Activated naive CD8-positive, alpha-beta T cell (primary cell): ENCODE measurements around the gene ZYX.
"Not testable (repeated sequence)": the region's sequence is repeated elsewhere in the genome, so short reads cannot be mapped to it uniquely, and the experiment has no call there.

Source experiments
- H3K27ac Mint-ChIP-seq: one replicate; pipeline ENCODE4 v1.8.0; 2021; ENCODE audit warnings: mixed read lengths
- H3K27me3 Mint-ChIP-seq: one replicate; pipeline ENCODE4 v1.8.0; 2021; ENCODE audit warnings: mixed read lengths
- H3K36me3 Mint-ChIP-seq: one replicate; pipeline ENCODE4 v1.8.0; 2021; ENCODE audit warnings: mixed read lengths
- H3K4me1 Mint-ChIP-seq: one replicate; pipeline ENCODE4 v1.8.0; 2021; ENCODE audit warnings: low read depth, mixed read lengths
- H3K4me3 Mint-ChIP-seq: one replicate; pipeline ENCODE4 v1.8.0; 2021; ENCODE audit warnings: mild to moderate bottlenecking, mixed read lengths
- H3K9me3 Mint-ChIP-seq: one replicate; pipeline ENCODE4 v1.8.0; 2021; ENCODE audit warnings: low read depth, mixed read lengths

The ZYX gene

DNA sequence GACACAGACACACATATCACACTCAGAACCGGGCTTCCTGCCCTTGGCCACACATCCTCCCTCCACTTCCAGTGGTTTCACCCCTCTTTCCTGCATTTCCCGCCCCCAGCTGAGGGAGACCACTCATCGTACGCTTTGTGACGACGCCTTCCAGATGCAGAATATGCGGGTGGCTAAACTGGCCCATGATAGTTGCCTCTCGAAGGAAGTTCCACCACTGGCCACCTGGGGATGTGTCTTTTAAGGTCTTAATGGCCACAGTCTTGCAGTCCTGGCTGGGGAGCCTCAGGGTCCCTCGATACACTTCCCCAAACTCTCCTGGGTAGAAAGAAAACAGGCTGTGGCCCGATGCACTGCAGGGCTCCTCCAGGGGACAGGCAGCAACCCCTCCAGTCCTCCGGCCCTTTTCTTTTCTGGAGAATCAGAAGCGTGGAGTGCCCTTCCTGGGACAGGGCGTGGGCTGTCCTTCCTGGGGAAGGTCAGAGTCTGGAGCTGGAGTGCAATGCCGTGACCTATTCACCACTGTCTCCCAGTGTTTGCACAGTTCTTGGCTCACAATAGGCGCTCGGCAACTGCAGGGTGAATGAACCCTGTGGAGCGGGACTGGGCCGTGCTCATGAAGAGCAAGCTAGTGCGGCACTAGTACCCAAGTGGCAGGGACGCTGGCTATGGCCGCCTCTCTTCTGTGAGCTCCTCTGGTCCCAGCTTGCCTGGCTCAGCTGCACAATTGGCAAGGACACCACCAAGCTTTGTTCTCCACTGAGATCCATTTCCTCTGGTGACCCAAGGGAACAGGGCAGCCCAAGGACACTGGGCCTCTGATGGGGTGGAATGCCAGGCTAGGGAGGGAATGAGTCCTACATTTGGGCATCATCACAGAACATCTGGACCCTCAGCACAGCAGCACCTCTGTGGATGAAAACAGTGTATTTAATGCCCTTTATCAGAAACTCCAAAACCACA, 14.3 kb downstream of the ZYX start:
- no peaks in the 10 kb centered on the region for H3K27me3 Mint-ChIP-seq

DNA sequence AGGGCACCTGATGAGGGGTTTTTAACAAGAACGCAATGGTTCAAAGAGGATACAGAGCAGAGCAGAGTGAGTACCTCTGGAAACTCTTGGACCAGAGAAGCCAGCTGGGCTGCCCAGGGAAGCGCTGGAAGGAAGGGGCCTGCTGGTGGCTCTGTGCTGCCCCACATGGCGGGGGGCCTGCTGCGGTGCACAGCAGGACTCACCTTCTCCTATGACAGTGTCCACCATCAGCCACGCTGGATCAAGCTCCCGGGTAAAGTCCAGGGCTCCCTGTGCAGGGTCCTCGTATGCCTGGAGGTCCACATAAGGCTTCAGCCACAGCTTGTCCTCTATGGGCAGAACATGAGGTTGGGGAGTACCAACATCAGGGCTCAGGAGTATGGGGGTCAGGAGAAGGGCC, 15.0 kb downstream of the ZYX start:
- H3K9me3 Mint-ChIP-seq, result no peaks in the 10 kb centered on the region
- no peak overlapping the region for H3K4me3 Mint-ChIP-seq
- H3K4me1 Mint-ChIP-seq, result peaks cover 13% of the 10 kb centered on the region
- no peaks in the 10 kb centered on the region for H3K27me3 Mint-ChIP-seq
- H3K36me3 Mint-ChIP-seq, result no peaks in the 10 kb centered on the region
- H3K27ac Mint-ChIP-seq, result peak overlapping the region; percentile 28

More for the DNA sequence above, 14.3 kb downstream of the ZYX start:
- peak overlapping the region; percentile 70 for H3K27ac Mint-ChIP-seq
- H3K4me3 Mint-ChIP-seq, result no peak overlapping the region
- H3K36me3 Mint-ChIP-seq, result no peaks in the 10 kb centered on the region
- no peaks in the 10 kb centered on the region for H3K9me3 Mint-ChIP-seq
- H3K4me1 Mint-ChIP-seq, result peaks cover 13% of the 10 kb centered on the region

DNA sequence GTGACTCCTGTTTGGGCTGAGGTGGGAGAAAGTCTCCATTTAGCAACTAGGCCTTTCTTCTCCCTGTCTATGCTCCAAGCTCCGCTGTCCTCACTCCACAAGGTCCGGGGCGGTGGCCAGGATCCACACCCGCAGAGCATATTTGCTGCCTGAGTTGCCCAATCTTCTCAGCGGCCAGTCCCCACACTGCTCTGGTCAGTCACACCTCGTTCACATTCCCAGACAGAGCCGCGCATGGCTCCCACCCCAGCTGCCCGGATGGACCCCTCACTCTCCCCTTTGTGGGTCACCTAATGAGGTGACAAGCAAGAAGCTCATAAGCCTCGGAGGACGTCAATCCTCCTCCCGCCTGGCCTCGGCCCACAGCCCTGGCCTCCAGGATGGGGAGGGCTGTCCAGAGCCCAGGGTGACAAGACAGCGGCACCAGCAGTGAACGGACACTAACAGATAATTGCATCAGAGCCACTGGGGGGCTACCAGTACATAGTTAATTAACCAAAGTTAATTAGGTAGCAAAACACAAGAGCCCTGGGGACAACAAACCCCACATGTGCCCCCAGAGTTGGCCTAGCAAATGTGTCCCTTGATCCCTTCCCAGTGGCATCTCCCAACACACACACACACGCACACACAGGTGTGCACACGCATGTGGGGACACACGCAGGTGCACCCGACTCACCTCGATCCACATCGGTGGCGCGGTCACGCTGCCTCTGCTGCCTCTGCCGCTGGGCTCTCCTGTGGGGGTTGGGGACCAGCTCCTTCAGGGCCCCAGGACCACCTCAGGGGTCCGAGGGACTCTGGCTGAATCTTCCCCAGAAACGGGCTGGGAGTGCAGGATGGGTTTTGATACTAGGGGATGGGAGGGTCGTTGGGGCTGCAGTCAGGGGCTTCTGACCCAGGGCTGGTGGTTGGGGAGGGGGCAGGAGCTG, 15.7 kb downstream of the ZYX start:
- H3K4me3 Mint-ChIP-seq, result no peak overlapping the region
- no peaks in the 10 kb centered on the region for H3K9me3 Mint-ChIP-seq
- H3K27me3 Mint-ChIP-seq, result no peaks in the 10 kb centered on the region
- H3K4me1 Mint-ChIP-seq, result peaks cover 16% of the 10 kb centered on the region
- peak overlapping the region; percentile 70 for H3K27ac Mint-ChIP-seq
- H3K36me3 Mint-ChIP-seq, result no peaks in the 10 kb centered on the region

DNA sequence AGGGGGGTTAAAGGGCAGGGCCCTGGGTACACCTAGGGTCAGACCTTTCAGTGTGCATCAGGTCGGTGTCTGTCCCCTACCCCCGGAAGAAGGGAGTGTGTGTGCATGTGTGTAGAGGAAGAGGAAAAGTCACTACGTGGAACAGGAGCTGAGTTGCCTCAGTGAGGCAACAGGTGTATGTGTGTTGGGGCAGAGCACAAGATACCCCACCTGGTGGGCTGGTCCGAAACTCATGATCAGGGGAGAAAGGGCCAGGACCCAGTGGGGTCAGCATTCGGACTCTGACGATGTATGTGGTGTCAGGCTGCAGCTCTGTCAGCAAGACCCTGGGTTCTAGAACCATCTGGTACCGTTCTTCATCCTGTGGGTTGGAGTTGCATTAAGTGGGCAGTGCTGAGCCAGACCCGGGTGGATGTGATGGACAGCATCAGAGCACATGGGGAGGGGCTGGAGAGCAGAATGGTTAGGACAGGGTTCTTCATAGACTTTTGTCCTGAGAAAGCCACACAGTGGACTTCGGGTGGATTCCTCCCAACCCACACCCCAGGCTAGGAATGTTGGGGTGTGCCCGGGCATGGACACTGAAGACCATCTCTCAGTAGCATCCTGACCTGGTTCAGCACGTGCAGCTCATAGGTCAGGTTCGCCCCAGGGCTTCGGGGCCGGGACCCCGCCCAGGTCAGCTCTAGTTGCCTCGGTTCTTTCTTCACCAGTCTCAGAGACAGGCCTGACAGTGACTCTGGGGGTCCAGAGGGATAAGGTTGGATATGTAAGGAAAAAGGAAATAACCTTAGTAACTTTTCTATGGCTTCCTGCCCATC, 16.8 kb downstream of the ZYX start:
- H3K9me3 Mint-ChIP-seq, result no peaks in the 10 kb centered on the region
- H3K27ac Mint-ChIP-seq, result peak overlapping the region; percentile 70
- no peak overlapping the region for H3K4me3 Mint-ChIP-seq
- H3K4me1 Mint-ChIP-seq, result peaks cover 22% of the 10 kb centered on the region
- no peaks in the 10 kb centered on the region for H3K36me3 Mint-ChIP-seq
- H3K27me3 Mint-ChIP-seq, result no peaks in the 10 kb centered on the region

DNA sequence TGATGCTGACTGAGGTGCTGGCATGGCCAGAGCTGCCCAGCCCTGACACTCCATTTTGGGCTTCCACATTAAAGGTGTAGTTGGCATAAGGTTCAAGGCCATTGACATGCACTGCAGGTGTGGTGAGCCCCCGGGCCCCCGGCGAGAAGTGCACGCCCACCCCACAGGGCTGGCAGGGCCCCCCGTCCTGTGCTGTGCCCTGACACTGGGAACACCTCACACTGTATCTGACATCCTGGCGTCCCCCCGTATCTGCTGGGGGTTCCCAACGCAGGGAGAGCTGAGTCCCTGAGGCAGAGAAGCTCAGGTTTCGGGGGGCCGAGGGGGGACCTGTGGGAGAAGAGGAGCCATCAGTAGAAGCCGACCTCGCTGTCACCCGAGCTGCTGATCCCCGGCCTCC, 17.5 kb downstream of the ZYX start:
- H3K4me1 Mint-ChIP-seq, result peaks cover 27% of the 10 kb centered on the region
- no peaks in the 10 kb centered on the region for H3K9me3 Mint-ChIP-seq
- H3K36me3 Mint-ChIP-seq, result no peaks in the 10 kb centered on the region
- no peak overlapping the region for H3K4me3 Mint-ChIP-seq
- no peaks in the 10 kb centered on the region for H3K27me3 Mint-ChIP-seq
- H3K27ac Mint-ChIP-seq, result no peak overlapping the region

DNA sequence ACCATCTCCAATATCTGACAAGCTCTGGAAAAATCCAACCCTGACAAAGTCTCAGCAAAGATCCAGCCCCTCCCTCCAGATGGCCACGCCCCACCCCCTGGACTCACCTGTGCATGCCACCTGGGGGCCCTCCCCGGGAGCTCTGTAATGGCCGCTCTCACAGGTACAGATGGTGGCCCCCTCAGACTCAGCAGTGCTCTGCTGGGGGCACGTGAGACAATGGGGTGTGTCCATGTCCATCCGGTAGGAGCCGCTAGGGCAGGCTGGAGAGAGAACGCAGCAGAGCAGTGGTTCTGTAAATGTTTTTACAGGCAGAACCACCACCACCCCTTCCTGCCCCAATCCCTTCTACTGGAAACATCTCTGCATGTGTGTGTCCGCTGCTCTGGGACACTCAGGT, 18.0 kb downstream of the ZYX start:
- no peak overlapping the region for H3K27ac Mint-ChIP-seq
- H3K27me3 Mint-ChIP-seq, result no peaks in the 10 kb centered on the region
- no peaks in the 10 kb centered on the region for H3K9me3 Mint-ChIP-seq
- no peak overlapping the region for H3K4me3 Mint-ChIP-seq
- peaks cover 28% of the 10 kb centered on the region for H3K4me1 Mint-ChIP-seq
- no peaks in the 10 kb centered on the region for H3K36me3 Mint-ChIP-seq

DNA sequence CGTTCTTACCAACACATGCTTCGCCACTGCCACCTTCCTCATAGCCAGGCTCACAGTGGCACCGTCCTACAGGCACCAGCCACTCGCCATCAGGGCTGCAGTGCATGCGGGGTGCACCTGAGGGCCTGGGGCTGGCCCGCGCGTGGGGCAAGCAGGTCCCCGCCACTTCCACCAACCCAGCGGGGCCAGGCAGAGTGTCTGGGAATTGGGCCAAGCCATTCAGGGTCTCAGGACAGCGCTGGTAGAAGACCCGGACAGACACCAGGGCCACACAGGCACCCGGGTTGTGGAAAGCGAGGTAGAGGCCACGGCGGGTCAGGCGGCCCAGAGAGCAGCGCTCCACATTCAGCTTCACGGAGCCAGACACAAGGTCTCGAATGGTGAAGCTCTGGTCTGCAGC, 18.5 kb downstream of the ZYX start:
- Mint-ChIP-seq H3K4me3 (no peak overlapping the region), H3K27me3 (no peaks in the 10 kb centered on the region), H3K27ac (no peak overlapping the region), H3K36me3 (no peaks in the 10 kb centered on the region), H3K9me3 (no peaks in the 10 kb centered on the region), H3K4me1 (peaks cover 30% of the 10 kb centered on the region)

DNA sequence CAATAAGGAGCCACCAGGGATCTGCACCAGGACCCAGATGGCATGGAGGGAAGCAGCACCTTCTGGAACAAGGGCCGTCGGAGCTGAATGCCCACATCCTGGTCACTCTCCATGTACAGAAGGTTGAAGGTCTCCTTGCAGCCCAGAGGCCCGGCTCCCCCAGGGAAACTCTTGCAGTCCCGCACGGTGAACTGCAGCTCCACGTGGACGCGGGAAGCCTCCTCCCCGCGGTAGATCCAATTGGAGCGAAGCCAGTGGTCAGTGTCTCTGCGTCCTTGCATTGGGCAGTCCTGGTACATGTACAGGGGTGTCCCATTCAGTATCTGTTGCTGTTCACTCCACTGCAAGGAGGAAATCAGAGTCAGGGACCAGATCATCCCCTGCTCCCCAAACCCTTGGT, 20.1 kb downstream of the ZYX start:
- H3K36me3 Mint-ChIP-seq, result no peaks in the 10 kb centered on the region
- no peaks in the 10 kb centered on the region for H3K9me3 Mint-ChIP-seq
- H3K27ac Mint-ChIP-seq, result peak overlapping the region; percentile 46
- H3K4me3 Mint-ChIP-seq, result no peak overlapping the region
- H3K4me1 Mint-ChIP-seq, result peaks cover 35% of the 10 kb centered on the region
- no peaks in the 10 kb centered on the region for H3K27me3 Mint-ChIP-seq

DNA sequence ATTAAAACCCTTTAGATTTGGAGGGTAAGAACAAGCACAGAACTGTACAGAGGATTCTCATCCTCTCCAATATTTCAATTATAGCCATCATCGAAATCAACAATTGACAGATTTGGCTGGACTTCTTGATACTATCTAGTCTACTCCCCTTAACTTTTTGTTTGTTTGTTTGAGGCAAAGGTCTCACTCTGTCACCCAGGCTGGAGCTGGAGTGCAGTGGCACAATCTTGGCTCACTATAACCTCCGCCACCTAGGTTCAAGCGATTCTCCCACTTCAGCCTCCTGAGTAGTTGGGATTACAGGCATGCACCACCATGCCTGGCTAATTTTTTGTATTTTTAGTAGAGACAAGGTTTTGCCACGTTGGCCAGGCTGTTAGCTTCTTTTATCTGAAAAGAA, 21.1 kb downstream of the ZYX start:
- H3K36me3 Mint-ChIP-seq, H3K27me3 Mint-ChIP-seq, H3K4me3 Mint-ChIP-seq, H3K9me3 Mint-ChIP-seq: not testable (repeated sequence)
- peak overlapping the region; percentile 61 for H3K27ac Mint-ChIP-seq
- peaks cover 44% of the 10 kb centered on the region for H3K4me1 Mint-ChIP-seq

DNA sequence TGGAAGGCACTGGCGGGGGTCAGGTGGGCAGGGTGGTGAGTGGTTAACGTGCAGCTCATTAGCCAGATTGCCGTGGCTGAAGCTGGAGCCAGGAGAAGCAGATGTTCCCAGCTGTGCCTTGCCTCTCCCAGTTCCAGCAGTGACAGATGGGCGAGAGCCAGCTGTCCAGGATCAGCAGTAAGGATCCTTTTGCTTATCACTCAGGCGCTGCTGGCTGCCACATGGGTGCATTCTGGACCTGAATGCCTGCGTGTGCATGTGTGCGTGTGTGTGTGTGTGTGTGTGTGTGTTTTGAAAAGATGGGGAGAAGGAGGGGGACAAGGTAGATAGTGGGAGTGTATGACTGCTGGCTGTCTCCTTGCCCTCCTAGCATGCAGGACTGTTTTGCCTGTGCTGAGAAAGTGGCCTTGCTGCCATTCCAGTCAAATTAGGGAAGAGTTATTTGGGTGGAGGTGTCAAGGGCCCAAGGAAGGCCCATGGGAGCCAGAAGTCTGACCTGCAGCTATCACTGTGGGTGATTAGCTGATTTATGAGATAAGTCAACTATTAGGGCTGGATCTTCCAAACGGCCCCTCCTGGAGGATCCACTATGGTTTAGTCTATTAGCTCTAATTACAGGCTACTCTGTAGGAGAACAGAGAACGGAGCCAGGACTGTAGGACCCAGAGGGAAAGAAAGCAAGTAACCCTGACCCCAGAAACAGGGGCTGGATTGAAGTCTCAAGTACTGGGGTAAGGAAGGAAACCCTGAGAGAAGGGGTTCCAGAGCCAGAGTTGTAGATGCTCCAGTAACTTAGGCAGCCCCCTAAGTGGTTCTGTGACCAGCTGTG, 24.2 kb downstream of the ZYX start:
- Mint-ChIP-seq H3K27me3 (no peaks in the 10 kb centered on the region), H3K9me3 (no peaks in the 10 kb centered on the region), H3K4me3 (no peak overlapping the region), H3K4me1 (peaks cover 68% of the 10 kb centered on the region), H3K27ac (peak overlapping the region; percentile 88), H3K36me3 (no peaks in the 10 kb centered on the region)

DNA sequence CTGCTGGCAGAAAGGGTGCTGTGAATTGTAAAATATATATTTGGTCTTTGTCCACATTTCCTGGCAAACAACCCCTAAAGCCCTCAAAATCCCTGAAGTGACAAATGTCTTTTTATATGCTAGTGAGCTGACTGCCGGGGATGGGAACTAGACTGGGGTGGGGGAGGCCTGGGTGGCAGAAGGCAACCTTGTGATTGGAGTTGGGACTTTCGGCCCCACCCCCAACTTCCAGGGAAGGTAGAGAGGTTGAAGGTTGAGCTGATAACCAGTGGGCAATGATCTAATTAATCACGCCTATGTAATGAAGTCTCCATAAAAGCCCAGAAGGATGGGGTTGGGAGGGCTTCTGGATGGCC, 24.8 kb downstream of the ZYX start:
- Mint-ChIP-seq H3K4me1 (peaks cover 72% of the 10 kb centered on the region), H3K27ac (peak overlapping the region; percentile 88), H3K9me3 (no peaks in the 10 kb centered on the region), H3K36me3 (no peaks in the 10 kb centered on the region), H3K27me3 (no peaks in the 10 kb centered on the region), H3K4me3 (peak overlapping the region; percentile 39)

DNA sequence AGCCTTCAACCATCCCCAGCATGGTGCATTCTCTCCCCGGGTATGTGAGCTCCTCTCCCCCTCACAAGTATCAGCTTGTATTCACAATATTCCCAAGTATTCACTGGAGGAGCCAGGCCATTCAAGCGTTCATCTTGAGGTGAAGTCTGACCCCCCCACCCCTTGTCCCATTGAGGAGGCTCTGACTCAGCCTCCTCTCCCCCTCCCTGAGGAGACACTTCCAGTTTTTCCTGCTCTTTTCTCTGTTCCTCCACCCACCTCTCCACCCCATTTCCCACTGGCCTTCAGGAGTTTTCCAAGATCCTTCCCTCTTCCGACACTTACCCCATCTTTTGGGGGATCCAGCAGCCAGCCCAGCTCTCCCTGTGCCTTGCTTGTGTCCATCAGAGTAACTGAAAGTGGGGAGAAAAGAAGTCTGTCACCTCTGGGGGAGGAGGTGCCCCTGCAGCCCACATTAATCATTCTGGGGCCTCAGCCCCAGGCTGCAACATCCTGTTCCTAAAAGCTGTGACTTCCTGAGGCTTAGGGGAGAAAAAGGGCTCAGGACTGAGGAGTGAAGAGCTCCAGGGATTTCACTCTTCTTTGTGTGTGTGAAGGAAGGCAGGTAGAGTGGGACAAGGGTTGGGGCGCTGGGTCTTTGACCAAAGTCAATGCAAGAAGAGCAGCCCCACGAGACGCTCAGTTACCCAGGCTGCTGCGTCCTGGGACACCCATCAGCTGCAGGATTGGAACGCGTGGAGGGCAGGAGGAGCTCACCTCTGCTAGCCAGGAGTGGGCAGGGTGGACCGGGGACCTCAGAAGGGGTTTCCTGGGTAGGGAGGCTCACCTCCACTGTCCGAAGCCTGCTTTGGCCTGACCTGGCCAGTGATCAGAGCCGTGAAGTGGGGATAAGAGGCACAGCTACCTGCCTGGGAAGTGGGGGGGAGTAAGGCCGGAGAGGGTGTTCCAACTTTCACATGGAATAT, 26.4 kb downstream of the ZYX start:
- Mint-ChIP-seq H3K4me1 (peaks cover 78% of the 10 kb centered on the region), H3K27ac (peak overlapping the region; percentile 88), H3K27me3 (no peaks in the 10 kb centered on the region), H3K9me3 (no peaks in the 10 kb centered on the region), H3K4me3 (peak overlapping the region; percentile 90), H3K36me3 (no peaks in the 10 kb centered on the region)

DNA sequence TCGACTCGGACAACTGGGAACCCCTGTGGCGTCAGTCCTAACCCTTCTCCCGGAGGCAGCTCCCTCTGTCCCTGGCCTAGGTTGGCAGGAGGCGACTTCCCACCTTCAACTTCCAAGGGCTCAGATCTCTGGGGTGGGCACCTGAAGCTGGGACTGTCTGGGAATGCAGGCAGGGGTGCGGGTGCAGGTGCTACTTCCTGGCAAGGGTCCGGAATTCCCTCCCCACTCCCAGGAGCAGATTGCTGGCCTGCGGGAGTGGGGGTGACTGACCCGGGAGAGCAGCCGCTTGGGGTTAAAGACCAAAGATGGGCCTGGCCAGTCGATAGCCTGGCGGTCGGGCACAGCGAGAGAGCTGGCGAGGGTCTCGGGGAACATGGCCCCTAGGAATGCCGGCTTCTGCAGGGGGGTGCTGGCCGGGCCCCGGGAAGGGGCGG, 27.1 kb downstream of the ZYX start:
- H3K27ac Mint-ChIP-seq, result peak overlapping the region; percentile 88
- no peaks in the 10 kb centered on the region for H3K9me3 Mint-ChIP-seq
- peak overlapping the region; percentile 90 for H3K4me3 Mint-ChIP-seq
- H3K4me1 Mint-ChIP-seq, result peaks cover 74% of the 10 kb centered on the region
- H3K27me3 Mint-ChIP-seq, result no peaks in the 10 kb centered on the region
- H3K36me3 Mint-ChIP-seq, result no peaks in the 10 kb centered on the region
